ENCODE results near the gene RPS15.
"Not testable (repeated sequence)": the region's sequence is repeated elsewhere in the genome, so short reads cannot be mapped to it uniquely, and the experiment has no call there.

The RPS15 gene

GRCh38 chr19:1474765-1475351, 36.7 kb downstream of the RPS15 start:
- Histone ChIP-seq H3K36me3 (peaks cover 33% of the 10 kb centered on the region), H3K4me1 (ENCODE audit: control insufficient read depth in 1 of 2, insufficient read depth in 1 of 2, low read depth in 1 of 2, low read length in 1 of 2) (peaks cover 34 to 39% of the 10 kb centered on the region in 2 experiments)
- TF ChIP-seq CTCF (IDR thresholded peaks at IDR 0.05), result no peak

GRCh38 chr19:1475751-1476437, 37.7 kb downstream of the RPS15 start:
- Histone ChIP-seq H3K4me3 (ENCODE audit: low read depth in 1 of 2, low read length in 1 of 2) (no peak overlapping the region), H3K36me3 (peaks cover 33% of the 10 kb centered on the region), H3K4me1 (ENCODE audit: control insufficient read depth in 1 of 2, insufficient read depth in 1 of 2, low read depth in 1 of 2, low read length in 1 of 2) (peaks cover 27 to 29% of the 10 kb centered on the region in 2 experiments), H3K27ac (no peak overlapping the region), H3K27me3 (peaks cover 32% of the 10 kb centered on the region), H3K9me3 (no peaks in the 10 kb centered on the region)
- TF ChIP-seq CTCF (IDR thresholded peaks at IDR 0.05), result no peak

More at GRCh38 chr19:1474765-1475351, 36.7 kb downstream of the RPS15 start:
- Histone ChIP-seq H3K4me3 (ENCODE audit: low read depth in 1 of 2, low read length in 1 of 2) (no peak overlapping the region), H3K9me3 (no peaks in the 10 kb centered on the region), H3K27me3 (peaks cover 42% of the 10 kb centered on the region), H3K27ac (no peak overlapping the region)

- peaks cover 20% of the 10 kb centered on the region for H3K27me3 ChIP-seq
- H3K4me1 ChIP-seq (ENCODE audit: control insufficient read depth in 1 of 2, insufficient read depth in 1 of 2, low read depth in 1 of 2, low read length in 1 of 2), result peaks cover 20 to 22% of the 10 kb centered on the region in 2 experiments
- H3K4me3 ChIP-seq (ENCODE audit: low read depth in 1 of 2, low read length in 1 of 2); H3K27ac ChIP-seq; H3K9me3 ChIP-seq: not testable (repeated sequence)
- peaks cover 33% of the 10 kb centered on the region for H3K36me3 ChIP-seq
Observed at GRCh38 chr19:1477056-1477455, 38.9 kb downstream of the RPS15 start.

- Histone ChIP-seq H3K4me3 (ENCODE audit: low read depth in 1 of 2, low read length in 1 of 2) (peak within 1 kb of the TSS; percentile 75 to 97), H3K36me3 (peaks cover 32% of the 10 kb centered on the region), H3K4me1 (ENCODE audit: control insufficient read depth in 1 of 2, insufficient read depth in 1 of 2, low read depth in 1 of 2, low read length in 1 of 2) (peaks cover 20 to 22% of the 10 kb centered on the region in 2 experiments), H3K9me3 (no peaks in the 10 kb centered on the region), H3K27ac (peak within 1 kb of the TSS; percentile 83), H3K27me3 (no peaks in the 10 kb centered on the region)
- TF ChIP-seq CTCF (IDR thresholded peaks at IDR 0.05), result no peak
Observed at GRCh38 chr19:1478934-1479707, 40.9 kb downstream of the RPS15 start, which contains the start of gene C19orf25. C19orf25 (minus strand) TSS chr19:1479215; CDS start chr19:1478903, 312 bp downstream.

GRCh38 chr19:1481224-1481892, 43.2 kb downstream of the RPS15 start:
- Histone ChIP-seq H3K9me3 (no peaks in the 10 kb centered on the region), H3K27ac (no peak overlapping the region), H3K4me1 (ENCODE audit: control insufficient read depth in 1 of 2, insufficient read depth in 1 of 2, low read depth in 1 of 2, low read length in 1 of 2) (peaks cover 18 to 22% of the 10 kb centered on the region in 2 experiments), H3K36me3 (peaks cover 10% of the 10 kb centered on the region), H3K27me3 (no peaks in the 10 kb centered on the region), H3K4me3 (ENCODE audit: low read depth in 1 of 2, low read length in 1 of 2) (no peak overlapping the region)
- TF ChIP-seq CTCF (IDR thresholded peaks at IDR 0.05), result no peak

Measured in neutrophil (primary cell).